GM18907 (cell line): ENCODE data around the gene SPOCD1.
"Not testable (repeated sequence)": the region's sequence is repeated elsewhere in the genome, so short reads cannot be mapped to it uniquely, and the experiment has no call there.

Source experiments
- ATAC-seq: cut with Tn5 transposase; IDR thresholded peaks from one replicate; pipeline ENCODE4 v1.9.1; 2021; ENCODE audit warnings: mild to moderate bottlenecking, moderate library complexity; ENCODE audit not compliant: unreplicated experiment

The SPOCD1 gene

GRCh38 chr1:31830065-31830464 is 14.2 kb upstream of the SPOCD1 start:
- ATAC-seq: no peak

- ATAC-seq: no peak
Measured at GRCh38 chr1:31828926-31829690, 13.3 kb upstream of the SPOCD1 start.

GRCh38 chr1:31828341-31828740 is 12.5 kb upstream of the SPOCD1 start:
- no peak for ATAC-seq

GRCh38 chr1:31823780-31824179 is 8.0 kb upstream of the SPOCD1 start:
- no peak for ATAC-seq

- no peak for ATAC-seq
Measured at GRCh38 chr1:31822766-31823165, 6.9 kb upstream of the SPOCD1 start.

- ATAC-seq: not testable (repeated sequence)
Measured at GRCh38 chr1:31820196-31820595, 4.4 kb upstream of the SPOCD1 start.

- no peak for ATAC-seq
Measured at GRCh38 chr1:31818206-31818605, 2.4 kb upstream of the SPOCD1 start.

- not testable (repeated sequence) for ATAC-seq
Measured at GRCh38 chr1:31816947-31817346, 1.1 kb upstream of the SPOCD1 start.

GRCh38 chr1:31816501-31816900 is 679 bp upstream of the SPOCD1 start:
- ATAC-seq: not testable (repeated sequence)

- ATAC-seq: no peak
Measured at GRCh38 chr1:31815307-31815645, 546 bp downstream of the SPOCD1 start.

- no peak for ATAC-seq
Measured at GRCh38 chr1:31814631-31815306, 1.1 kb downstream of the SPOCD1 start.

- no peak for ATAC-seq
Measured at GRCh38 chr1:31814041-31814511, 1.7 kb downstream of the SPOCD1 start.

GRCh38 chr1:31812158-31812829 is 3.5 kb downstream of the SPOCD1 start:
- no peak for ATAC-seq

GRCh38 chr1:31811605-31812004 is 4.2 kb downstream of the SPOCD1 start:
- no peak for ATAC-seq

- no peak for ATAC-seq
Measured at GRCh38 chr1:31809698-31810097, 6.1 kb downstream of the SPOCD1 start.

GRCh38 chr1:31807273-31808048 is 8.4 kb downstream of the SPOCD1 start:
- no peak for ATAC-seq

- ATAC-seq: no peak
Measured at GRCh38 chr1:31805318-31805717, 10.5 kb downstream of the SPOCD1 start.

GRCh38 chr1:31804098-31804497 is 11.7 kb downstream of the SPOCD1 start:
- no peak for ATAC-seq

- ATAC-seq: no peak
Measured at GRCh38 chr1:31803610-31804009, 12.2 kb downstream of the SPOCD1 start.

- ATAC-seq: no peak
Measured at GRCh38 chr1:31802190-31803150, 13.4 kb downstream of the SPOCD1 start.
